Choroid plexus epithelial cell (primary cell): ENCODE measurements around the gene FRMD3.

ENCODE experiments used
- DNase-seq: peaks from one replicate; pipeline ENCODE4 v3.0.0-alpha.2; 2010; ENCODE audit warnings: low read depth
- H3K4me3 ChIP-seq: 2 replicates; pipeline ENCODE4 v1.5.1; 2011; ENCODE audit warnings: low read depth, mild to moderate bottlenecking, control low read depth, low read length, moderate library complexity
- CTCF ChIP-seq: conservative IDR thresholded peaks from 2 replicates; pipeline ENCODE4 v1.5.1; 2011; ENCODE audit warnings: low read depth, mild to moderate bottlenecking, control low read depth, inconsistent platforms, low read length, moderate library complexity

The FRMD3 gene

GRCh38 chr9:83327750-83328622, 210.2 kb downstream of the FRMD3 start:
- H3K4me3 ChIP-seq = no peak overlapping the region
- DNase-seq = no peak

GRCh38 chr9:83327323-83327722, 210.9 kb downstream of the FRMD3 start:
- no peak overlapping the region for H3K4me3 ChIP-seq
- peak; percentile 33 for DNase-seq
- no peak for TF ChIP-seq CTCF

More at GRCh38 chr9:83327750-83328622, 210.2 kb downstream of the FRMD3 start:
- no peak for TF ChIP-seq CTCF

GRCh38 chr9:83323148-83323547, 215.1 kb downstream of the FRMD3 start:
- no peak for TF ChIP-seq CTCF
- H3K4me3 ChIP-seq = no peak overlapping the region
- DNase-seq = no peak

GRCh38 chr9:83322438-83322837, 215.8 kb downstream of the FRMD3 start:
- DNase-seq = no peak
- H3K4me3 ChIP-seq = no peak overlapping the region
- peak; percentile 31 for TF ChIP-seq CTCF

- no peak for TF ChIP-seq CTCF
- DNase-seq = no peak
- H3K4me3 ChIP-seq = no peak overlapping the region
These were observed 221.0 kb downstream of the FRMD3 start for GRCh38 chr9:83317244-83317643.

- no peak for DNase-seq
- TF ChIP-seq CTCF = no peak
- H3K4me3 ChIP-seq = no peak overlapping the region
These were observed 222.6 kb downstream of the FRMD3 start for GRCh38 chr9:83315649-83316048.

- no peak overlapping the region for H3K4me3 ChIP-seq
These were observed 224.4 kb downstream of the FRMD3 start for GRCh38 chr9:83313781-83314180.

More at GRCh38 chr9:83313781-83314180, 224.4 kb downstream of the FRMD3 start:
- DNase-seq = no peak
- no peak for TF ChIP-seq CTCF
